ENCODE results near the gene AKAP7.

- TF ChIP-seq CTCF (IDR thresholded peaks at IDR 0.05; ENCODE audit: insufficient read depth, low read depth, low read length) (no peak), EZH2 (IDR thresholded peaks at IDR 0.05; ENCODE audit: insufficient read depth, low read length) (no peak)
These were observed 147.1 kb downstream of the AKAP7 start for GRCh38 chr6:131282365-131282764.
